GM12864 (cell line): ENCODE results near the gene RALBP1.
A peak's percentile ranks its signal among the peaks of the same experiment; 100 is the strongest.
"Not testable (repeated sequence)": the region's sequence is repeated elsewhere in the genome, so short reads cannot be mapped to it uniquely, and the experiment has no call there.

Experiments
- DNase-seq: peaks from one replicate; pipeline ENCODE4 v3.0.0-alpha.2; 2011; ENCODE audit warnings: low read depth
- H3K4me3 ChIP-seq: 2 replicates; pipeline ENCODE4 v1.5.1; 2011; ENCODE audit warnings: mild to moderate bottlenecking, low read depth, low read length, control low read depth
- TF ChIP-seq, protein P1 (sequence below): IDR thresholded peaks from 2 replicates; pipeline ENCODE4 v1.5.1; 2011; ENCODE audit warnings: low read depth, mild to moderate bottlenecking, moderate library complexity, low read length, control low read depth, inconsistent platforms; ENCODE audit errors: missing control alignments

RALBP1 gene

DNA sequence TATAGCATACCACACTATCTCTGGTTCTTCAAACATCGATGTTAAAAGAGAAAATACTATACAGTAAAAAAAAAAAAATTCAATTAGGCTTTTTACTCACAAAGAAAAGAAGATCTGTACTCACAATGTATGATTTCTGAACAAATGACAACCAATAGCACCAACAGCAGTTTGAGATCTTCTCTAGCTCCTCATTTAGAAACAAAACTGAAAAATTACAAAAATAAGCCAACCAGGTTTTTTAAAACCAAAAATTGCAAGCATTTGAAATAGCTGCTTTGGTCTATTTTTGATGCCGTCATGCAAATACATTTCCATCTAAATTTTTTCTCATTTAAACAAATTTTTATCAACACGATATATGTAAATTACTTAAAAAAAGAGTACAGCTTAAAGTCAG is 34.3 kb upstream of the RALBP1 start:
- TF ChIP-seq, protein P1, sequence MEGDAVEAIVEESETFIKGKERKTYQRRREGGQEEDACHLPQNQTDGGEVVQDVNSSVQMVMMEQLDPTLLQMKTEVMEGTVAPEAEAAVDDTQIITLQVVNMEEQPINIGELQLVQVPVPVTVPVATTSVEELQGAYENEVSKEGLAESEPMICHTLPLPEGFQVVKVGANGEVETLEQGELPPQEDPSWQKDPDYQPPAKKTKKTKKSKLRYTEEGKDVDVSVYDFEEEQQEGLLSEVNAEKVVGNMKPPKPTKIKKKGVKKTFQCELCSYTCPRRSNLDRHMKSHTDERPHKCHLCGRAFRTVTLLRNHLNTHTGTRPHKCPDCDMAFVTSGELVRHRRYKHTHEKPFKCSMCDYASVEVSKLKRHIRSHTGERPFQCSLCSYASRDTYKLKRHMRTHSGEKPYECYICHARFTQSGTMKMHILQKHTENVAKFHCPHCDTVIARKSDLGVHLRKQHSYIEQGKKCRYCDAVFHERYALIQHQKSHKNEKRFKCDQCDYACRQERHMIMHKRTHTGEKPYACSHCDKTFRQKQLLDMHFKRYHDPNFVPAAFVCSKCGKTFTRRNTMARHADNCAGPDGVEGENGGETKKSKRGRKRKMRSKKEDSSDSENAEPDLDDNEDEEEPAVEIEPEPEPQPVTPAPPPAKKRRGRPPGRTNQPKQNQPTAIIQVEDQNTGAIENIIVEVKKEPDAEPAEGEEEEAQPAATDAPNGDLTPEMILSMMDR: no peak
- DNase-seq: peak; percentile 47
- H3K4me3 ChIP-seq: no peak overlapping the region

DNA sequence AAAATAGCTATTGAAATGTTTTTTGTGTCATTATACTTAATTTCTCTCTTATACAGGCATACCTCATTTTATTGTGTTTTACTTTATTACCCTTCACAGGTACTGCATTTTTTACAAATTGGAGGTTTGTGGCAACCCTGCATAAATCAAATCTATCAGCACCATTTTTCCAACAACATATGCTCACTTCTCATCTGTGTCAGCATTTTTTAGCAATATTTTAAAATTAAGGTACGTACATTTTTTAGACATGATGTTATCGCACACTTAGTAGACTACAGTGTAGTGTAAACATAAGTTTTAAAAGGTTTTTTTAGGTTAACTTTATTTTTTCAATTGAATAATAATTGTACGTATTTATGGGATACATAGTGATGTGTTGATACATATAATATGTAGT is 30.8 kb upstream of the RALBP1 start:
- no peak overlapping the region for H3K4me3 ChIP-seq
- TF ChIP-seq, protein P1: no peak
- DNase-seq: no peak

DNA sequence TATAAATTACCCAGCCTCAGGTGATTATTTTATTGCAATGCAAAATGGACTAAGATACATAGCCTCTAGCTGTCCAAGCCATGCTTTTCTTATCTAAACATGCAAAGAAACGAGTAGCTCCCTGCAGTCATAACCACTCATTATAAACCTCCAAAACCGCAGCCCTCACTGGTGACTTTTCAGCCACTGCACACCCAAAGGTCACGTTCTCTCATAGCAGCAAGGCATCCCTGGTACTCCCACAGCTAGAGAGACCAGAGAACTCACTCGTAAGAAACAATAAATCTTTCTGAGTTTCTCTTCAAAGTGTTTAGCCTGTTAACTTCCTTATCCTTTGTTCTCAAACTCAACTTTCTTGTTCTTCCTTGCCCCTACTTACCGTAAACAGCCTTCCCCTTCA is 28.5 kb upstream of the RALBP1 start:
- TF ChIP-seq, protein P1: no peak
- DNase-seq: no peak

DNA sequence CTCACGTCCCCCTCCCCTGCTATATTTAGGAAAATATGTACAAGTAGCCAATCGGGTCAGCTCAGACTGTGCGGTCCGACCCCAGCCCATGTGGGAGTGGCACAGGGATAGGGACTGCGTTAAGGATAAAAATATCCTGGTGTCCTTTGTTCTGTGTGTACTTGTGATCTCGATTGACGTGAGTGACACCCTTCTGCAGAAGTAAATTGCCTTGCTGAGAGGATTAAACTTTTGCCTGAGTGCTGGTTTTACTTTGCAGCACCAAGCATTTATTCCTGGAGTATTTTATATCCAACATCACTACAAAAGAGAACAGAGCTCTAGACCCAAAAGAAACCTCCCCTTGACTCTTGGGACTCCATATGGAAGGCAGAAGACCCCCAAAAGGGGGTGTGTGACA is 28.0 kb upstream of the RALBP1 start:
- TF ChIP-seq, protein P1: no peak
- H3K4me3 ChIP-seq: no peak overlapping the region
- DNase-seq: no peak

More for the DNA sequence above, 28.5 kb upstream of the RALBP1 start:
- H3K4me3 ChIP-seq: no peak overlapping the region

DNA sequence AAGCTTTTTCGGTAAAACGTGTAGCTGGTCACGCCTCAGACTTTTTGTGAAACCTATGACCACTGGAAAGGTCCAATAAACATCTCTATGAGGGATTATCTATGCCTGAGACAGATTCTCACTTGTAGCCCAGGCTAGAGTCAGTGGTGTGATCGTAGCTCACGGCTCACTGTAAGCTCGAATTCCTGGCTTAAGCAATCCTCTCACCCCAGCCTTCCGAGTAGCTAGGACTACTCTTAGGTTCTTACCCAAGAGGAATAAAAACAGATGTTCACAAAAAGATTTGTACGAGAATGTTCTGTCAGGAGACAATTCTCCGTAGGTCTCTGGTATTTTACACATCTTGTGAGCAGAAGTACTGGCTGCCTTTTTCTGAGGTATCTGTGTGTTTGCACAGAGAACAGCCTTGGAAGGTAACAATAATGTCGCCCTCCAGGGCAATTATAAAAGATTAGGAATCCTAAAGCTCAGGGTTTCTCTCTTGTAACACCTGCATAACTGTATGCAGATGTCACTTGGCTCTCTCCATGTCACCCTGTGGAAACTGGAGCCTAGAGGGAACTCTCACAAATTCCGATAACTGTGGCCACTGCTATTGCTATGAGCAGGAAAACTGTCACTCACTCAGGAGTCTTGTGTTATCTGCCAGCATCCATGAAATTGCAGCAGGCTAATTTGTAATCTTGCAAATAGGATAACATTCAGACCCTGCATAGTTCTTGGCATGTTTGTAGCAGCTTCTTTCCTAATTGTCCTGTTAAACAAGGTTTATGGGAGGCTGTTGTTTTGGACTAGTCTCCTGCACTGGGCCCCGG is 25.5 kb upstream of the RALBP1 start:
- no peak for DNase-seq
- TF ChIP-seq, protein P1: no peak
- no peak overlapping the region for H3K4me3 ChIP-seq

DNA sequence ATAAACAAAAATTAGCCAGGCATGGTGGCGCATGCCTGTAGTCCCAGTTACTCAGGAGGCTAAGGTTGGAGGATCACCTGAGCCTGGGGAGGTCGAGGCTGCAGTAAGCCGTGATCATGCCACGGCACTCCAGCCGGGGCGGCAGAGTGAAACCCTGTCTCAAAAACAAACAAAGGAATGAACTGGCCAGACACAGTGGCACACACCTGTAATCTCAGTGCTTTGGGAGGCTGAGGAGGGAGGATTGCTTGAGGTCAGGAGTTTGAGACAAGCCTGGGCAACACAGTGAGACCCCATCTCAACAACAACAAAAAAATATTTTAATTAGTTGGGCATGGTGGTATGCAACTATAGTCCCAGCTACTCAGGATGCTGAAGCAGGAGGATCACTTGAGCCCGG is 24.4 kb upstream of the RALBP1 start:
- H3K4me3 ChIP-seq, DNase-seq: not testable (repeated sequence)

DNA sequence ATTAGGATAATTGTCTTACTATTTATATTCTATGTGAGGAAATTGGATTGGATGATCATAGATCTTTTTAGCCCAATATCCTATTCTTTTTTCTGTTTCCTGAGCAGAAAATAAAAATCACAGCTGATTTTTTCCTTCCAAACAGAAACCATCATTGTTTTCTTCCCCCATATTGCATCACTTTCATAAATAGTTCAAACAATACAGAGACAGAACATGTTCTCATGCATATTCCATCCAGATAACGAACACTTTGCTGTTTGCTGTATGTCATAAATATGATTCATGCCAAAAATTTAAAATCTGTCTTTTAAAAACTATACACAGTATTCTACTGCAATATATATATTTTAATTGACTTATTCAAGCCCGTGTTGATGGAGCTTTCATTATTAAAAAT is 22.0 kb upstream of the RALBP1 start:
- TF ChIP-seq, protein P1: no peak
- H3K4me3 ChIP-seq: no peak overlapping the region
- no peak for DNase-seq
